GM18526 (cell line): ENCODE results near the gene SH3GL2.

Experiments
- POLR2A ChIP-seq: IDR thresholded peaks from 3 replicates; pipeline ENCODE4 v1.6.1; 2011; ENCODE audit not compliant: insufficient read length; ENCODE audit errors: extremely low read depth

SH3GL2 gene

DNA sequence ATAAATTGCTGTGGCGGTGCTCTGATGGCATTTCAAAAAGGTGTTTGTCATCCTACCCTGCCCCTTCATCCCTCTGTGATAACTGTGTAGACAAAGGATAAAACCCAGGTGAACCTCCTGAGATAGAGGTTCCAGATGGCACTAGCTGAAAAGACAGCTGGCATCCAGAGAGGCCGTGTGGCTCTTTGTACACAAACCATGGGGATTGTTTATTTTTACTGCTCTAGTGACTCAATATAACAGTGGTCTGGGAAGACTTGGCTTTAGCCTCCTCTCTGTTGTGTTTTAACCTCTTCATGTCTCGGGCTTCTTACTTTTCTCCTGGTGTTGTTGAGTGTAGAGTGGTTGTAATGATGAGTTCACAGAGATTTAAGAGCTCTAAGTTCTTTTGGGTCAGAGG, 48.8 kb downstream of the SH3GL2 start:
- no peak for TF ChIP-seq POLR2A

DNA sequence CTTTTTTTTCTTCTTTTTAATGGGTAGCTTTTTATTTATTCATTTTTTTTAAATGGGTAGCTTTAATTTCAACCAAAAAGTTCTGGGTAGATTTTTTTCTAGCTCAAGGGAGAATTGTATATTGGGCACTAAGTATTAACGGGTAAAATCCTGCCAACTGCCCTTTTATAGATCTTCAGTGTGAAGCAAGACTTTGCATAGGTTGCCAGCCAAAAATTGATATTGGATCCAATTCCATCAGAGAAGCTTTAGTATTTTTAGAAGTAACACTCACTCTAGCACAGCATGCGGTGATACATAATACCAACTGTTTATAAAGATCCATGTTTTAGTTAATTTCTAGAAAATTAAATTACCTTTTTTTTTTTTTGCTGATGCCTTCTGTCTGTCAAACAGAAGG, 49.8 kb downstream of the SH3GL2 start:
- TF ChIP-seq POLR2A: no peak

DNA sequence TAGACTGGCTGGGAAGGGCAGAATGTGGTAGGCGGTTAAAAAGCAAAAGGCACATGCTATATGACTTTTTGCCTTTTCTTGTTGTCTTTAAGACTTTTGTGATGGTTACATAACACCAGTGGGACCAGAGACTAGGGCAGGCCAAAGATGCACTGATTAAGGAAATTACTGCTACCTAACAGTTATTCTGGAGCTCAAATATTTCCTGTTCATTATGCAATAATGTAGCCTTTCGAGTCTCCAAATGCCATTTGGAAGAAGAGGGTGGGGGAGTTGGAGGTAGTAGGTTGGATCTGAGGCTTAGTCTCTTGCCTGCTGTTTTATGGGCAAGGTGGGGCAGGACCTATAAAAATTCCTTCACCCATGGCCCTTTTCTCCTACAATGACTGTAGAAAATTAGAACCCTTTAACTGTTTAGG, 51.7 kb downstream of the SH3GL2 start:
- no peak for TF ChIP-seq POLR2A

DNA sequence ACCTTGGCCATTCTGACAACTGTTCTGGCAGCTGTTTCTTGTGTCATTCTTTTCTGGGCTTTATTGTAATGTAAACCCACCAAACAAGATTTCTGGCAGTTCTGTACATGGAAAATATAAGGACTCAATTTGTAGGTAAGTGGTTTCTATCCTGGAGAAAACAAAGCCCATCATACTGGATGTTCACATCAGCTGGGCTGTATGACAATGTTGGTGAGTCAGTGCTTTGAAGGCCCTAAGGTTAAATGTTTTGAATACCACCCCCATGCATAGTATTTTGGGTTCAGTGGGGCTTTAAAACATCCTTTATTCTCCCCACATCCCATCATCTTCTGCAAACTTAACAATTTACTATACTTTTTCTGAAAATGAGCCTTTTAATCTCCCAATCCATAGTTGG, 52.5 kb downstream of the SH3GL2 start:
- TF ChIP-seq POLR2A: no peak

DNA sequence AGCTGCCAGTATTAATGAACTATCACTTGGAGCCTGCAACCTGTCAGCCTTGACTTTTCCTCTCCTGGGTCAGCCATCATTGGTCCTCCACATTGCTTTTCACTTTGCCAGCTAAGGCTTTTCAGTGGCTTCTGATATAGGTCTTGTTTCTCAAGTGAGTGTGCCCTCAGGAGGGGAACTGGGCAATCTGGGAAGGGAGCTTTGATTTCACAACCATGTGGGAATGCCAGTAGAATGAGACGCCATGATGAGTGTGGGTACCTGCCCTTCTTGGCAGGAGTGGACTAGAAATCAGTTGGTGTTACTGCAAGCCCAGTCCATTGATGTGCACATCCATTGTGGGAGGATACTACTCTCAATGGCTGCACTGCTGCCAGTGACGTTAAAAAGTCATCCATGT, 54.1 kb downstream of the SH3GL2 start:
- no peak for TF ChIP-seq POLR2A

DNA sequence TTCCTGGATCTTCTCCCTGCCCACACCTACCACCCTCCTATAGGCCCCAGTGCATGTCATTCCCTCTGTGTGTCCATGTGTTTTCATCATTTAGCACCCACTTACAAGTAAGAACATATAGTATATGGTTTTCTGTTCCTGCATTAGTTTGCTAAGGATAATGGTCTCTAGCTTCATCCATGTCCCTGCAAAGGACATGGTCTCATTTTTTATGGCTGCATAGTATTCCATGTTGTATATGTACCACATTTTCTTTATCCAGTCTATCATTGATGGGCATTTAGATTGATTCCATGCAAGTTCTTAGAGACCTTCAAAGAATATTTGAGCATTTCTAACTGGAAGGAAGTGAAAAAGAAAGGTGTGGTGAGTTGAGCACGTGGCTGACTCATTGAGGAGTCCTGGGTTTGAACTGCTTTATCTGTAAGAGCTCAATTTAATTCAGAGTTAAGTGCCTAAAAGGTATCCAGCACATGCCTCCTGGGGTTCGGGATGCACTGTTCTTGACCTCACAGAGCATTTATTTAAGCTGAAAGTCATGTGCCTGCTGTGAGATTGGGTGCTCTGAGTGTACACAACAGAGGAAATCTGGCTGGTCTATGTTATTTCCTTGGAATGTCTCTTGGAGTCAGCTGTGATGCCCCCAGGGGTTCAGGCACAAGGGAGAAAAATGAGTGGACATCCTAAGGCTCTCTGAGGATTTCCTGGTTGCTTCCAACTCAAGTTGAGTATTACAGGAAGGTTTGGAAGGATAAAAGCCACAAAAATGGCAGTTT, 56.4 kb downstream of the SH3GL2 start:
- TF ChIP-seq POLR2A: no peak

DNA sequence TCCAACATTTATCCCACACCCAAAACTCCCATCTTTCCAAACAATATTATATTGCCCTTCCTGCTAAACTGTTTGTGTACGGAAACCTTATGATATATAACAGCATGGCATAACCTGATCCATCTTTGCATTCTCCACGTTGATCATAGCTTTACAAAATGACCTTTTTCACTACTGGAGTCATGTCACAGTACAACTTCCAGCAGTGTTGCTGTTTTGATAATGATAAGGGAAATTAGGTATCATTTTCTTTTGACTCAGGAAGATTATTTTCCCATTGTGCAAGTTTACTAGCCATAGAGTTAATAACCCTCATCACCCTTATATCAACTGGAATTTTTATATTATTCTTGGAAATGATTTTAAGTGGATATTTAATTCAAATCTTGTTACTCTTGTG, 57.5 kb downstream of the SH3GL2 start:
- TF ChIP-seq POLR2A: no peak

DNA sequence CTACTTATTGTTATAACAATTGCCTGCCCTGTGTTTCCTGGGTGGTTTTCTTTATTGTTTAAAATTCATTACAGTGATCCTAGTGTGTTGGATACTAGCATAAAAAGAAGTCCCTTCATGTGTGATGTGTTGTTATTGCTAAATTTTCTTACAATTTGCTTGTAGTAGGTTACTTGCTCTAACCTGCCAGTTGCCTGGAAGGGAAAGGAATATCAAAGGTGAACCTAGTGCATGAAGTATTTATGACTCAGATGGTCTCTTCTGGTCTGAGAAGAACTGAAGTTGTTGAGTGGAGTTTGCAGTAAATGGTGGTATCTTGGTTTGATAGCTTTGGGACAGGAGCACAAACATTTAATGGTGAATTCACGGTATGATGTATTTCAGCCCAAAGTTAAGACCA, 58.0 kb downstream of the SH3GL2 start:
- no peak for TF ChIP-seq POLR2A

DNA sequence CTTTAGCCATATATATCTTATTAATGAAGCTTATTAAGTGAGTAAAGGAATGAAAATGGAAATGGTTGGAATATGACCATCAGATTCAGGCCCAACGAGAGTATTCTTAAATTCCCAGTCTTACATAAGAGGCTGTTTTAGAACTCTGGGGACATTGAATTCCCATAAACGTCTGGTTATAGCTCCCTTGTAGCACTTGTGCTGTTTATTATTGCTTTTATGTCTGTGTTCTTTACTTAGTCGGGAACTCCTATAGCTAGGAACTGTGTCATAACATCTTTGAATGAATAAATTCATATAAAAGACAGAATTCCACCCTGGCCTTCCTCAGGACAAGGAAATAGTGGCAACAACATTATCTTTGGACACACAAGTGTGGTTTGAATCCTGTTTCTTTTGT, 58.4 kb downstream of the SH3GL2 start:
- TF ChIP-seq POLR2A: no peak

DNA sequence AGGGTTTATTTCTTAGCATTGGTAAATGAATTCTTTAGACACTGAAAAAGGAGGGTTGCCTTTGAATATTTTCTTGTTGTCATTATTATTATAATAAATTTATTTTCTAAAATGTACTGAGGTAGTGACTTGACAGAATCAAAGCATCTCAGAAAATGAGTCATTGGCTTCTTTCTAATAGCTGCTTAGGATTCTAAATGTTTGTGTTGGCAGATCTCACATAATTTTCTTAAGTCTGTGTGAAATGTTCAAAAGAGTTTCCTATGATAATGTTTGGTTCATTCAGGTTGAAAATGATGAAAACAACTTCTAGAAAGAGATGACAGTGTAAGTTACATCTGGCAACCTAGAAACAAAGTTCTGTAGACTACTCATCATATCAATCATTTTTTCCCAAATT, 69.7 kb downstream of the SH3GL2 start:
- no peak for TF ChIP-seq POLR2A

DNA sequence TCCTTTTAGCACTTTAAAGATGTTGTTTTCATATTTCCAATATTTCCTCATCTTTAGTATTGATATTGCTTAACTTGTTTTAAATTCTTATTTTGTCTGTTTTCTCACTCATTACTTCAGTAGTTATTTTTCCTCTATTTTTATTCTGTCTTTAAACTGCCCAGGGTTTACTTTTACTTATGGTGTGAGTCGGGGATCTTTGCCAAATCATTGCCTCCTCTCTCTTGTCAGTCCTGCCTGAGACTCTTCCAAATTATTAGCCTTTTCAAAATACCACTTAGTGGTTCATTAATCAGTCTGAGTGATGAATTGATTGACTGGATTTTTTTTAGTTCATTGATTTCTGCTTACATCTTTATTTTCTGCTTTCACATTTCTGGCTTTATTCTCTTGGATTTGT, 72.9 kb downstream of the SH3GL2 start:
- TF ChIP-seq POLR2A: no peak

DNA sequence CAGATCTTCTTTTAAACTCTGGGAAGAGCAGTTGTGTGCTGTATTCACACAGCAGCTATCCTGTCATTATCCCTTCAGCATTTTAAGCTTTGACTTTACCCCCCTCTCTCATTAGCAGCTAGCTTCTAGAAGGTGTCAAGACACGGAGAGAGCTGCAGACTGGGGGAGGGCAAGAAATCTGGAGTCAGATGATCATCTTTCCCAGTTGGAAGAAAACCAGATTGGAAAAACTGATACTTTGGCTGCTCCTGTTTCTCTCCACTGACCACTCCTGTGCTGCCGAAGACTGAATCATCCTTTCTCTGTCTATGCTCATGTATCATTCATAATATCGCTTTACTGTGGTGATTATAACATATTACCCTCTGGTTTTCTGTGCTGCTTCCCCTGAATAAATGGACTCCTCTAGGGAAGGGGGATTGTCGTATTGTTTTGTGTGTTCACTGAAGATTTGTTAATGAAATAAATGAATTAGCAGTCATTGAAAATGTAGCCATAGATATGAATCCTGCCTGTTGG, 75.1 kb downstream of the SH3GL2 start:
- no peak for TF ChIP-seq POLR2A

DNA sequence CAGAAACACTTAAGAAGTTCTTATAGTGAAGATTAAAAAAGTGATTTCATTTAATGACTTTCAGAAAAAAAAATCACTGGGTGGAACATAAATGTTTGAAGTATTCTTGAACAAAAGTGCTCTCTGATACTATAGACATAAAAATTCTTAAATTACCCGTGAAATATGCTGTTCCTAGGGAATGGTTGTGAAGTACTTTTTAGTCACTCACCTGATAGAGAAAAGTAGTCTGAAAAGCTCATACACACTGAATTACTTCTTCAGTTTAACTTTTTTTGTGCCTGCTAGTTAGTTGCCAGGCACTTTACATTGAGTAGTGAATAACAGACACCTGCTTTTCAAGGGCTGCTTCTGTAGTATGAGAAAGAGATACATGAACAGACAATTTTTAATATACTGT, 78.0 kb downstream of the SH3GL2 start:
- TF ChIP-seq POLR2A: no peak

DNA sequence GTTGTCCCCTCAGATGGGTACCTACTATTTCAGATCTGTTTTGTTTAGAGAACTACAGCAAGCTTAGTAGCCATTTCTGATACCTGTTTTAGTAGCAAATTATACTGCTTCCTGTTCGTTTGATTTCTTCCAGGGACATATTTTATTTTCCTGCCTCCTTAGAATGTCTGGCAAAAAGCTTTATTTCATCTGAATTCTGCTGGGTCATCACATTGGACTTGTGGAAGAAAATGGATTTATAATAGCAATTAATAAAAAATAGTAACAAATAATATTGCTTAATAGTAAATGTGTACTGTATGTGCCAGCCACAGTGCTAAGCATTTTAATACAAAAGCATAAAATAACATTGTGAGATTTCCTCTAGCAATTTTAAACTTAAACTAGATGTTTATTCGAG, 79.4 kb downstream of the SH3GL2 start:
- no peak for TF ChIP-seq POLR2A

DNA sequence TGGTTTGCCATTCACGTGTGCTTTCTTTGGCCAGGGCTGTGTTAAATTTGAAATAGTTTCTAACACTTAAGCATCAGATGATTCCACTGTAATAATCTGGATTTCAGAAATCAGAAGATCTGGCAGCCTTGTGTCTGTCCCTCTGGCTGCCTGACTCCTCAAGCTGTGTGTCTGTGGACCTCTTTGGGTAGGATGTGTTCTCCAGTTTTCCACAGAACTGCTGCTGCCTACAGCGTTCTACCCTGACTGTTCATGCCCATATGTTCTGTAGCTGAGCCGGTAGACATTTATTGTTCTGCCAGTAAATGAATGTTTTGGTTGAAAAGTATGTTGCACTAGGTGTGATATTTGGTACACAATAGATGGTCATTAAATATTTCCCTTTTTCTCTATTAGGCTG, 81.3 kb downstream of the SH3GL2 start:
- no peak for TF ChIP-seq POLR2A

DNA sequence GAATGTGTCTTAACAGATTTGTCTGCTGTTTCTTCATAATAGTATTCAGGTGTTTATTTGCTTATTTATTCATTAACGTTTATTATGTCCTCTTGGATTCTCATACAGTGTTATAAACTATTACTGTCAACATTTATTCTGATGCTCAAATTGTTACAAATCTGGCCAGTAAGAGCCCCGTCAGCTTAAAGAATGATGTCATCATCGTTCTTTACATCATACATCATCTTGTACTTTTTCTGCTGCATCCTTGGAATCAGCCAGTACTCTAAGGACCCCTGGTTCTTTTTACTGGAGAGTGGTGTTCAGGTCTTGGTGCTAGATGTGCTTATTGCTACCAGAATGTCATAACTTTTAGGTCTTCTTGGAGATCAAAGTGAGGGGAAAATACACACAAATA, 86.6 kb downstream of the SH3GL2 start:
- no peak for TF ChIP-seq POLR2A

DNA sequence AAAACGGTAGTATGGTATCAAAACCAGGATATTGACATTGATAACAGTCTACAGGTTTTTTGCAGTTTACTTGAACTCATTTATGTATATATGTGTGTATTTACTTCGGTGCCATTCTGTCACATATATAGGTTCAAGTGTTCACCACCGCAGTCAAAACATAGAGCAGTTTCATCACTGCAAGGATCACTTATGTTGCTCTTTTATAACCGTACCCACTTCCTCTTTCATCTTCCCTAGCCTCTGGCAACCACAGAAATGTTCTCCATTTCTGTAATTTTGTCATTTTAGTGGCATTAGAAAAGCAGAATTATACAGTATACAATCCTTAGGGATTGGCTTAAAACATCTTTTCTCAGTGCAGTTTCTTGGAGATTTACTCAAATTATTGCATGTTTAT, 90.3 kb downstream of the SH3GL2 start:
- TF ChIP-seq POLR2A: no peak
